Umbilical cord (tissue), 2 donors: Measurements from ENCODE around the gene KIF18A. TPM values are rescaled to one million over a fixed set of nuclear protein-coding genes. Genes with fewer than 3 reads are reported as not detected.

ENCODE experiments used
- DNase-seq: peaks from one replicate; pipeline ENCODE4 v3.0.0-alpha.2; 2015; ENCODE audit warnings: low spot score
- total RNA-seq: library from RNA; depleted of rRNA; stranded (reverse); fragments of >200 nt; gene quantifications from one replicate; pipeline ENCODE4 v1.2.3, GENCODE V29; 2014; ENCODE audit warnings: low replicate concordance; ENCODE audit not compliant: insufficient read depth

KIF18A gene
- total RNA-seq, 1 donor from 2014 or later: 17.6 TPM

- no peak for DNase-seq
These were observed 63.8 kb downstream of the KIF18A start for GRCh38 chr11:28043930-28044709.

GRCh38 chr11:28040384-28040783, 67.6 kb downstream of the KIF18A start:
- DNase-seq: no peak

GRCh38 chr11:28038775-28039174, 69.2 kb downstream of the KIF18A start:
- DNase-seq: no peak

- no peak for DNase-seq
These were observed 81.2 kb downstream of the KIF18A start for GRCh38 chr11:28026634-28027290.

GRCh38 chr11:28017816-28018215, 90.1 kb downstream of the KIF18A start:
- DNase-seq: no peak

GRCh38 chr11:28011813-28012212, 96.1 kb downstream of the KIF18A start:
- no peak for DNase-seq

GRCh38 chr11:28009996-28010395, 98.0 kb downstream of the KIF18A start:
- no peak for DNase-seq

GRCh38 chr11:28009388-28009787, 98.6 kb downstream of the KIF18A start:
- DNase-seq: peak; percentile 0

- DNase-seq: no peak
These were observed 104.3 kb downstream of the KIF18A start for GRCh38 chr11:28003615-28004014.

GRCh38 chr11:27998552-27998951, 109.4 kb downstream of the KIF18A start:
- DNase-seq: no peak

GRCh38 chr11:27997344-27997743, 110.6 kb downstream of the KIF18A start:
- no peak for DNase-seq

- DNase-seq: no peak
These were observed 111.9 kb downstream of the KIF18A start for GRCh38 chr11:27996066-27996465.

GRCh38 chr11:27995083-27995482, 112.9 kb downstream of the KIF18A start:
- DNase-seq: no peak

- no peak for DNase-seq
These were observed 116.2 kb downstream of the KIF18A start for GRCh38 chr11:27991736-27992135.

GRCh38 chr11:27977527-27977926, 130.4 kb downstream of the KIF18A start:
- no peak for DNase-seq

- no peak for DNase-seq
These were observed 130.9 kb downstream of the KIF18A start for GRCh38 chr11:27977031-27977430.

- DNase-seq: no peak
These were observed 131.7 kb downstream of the KIF18A start for GRCh38 chr11:27976262-27976661.

- no peak for DNase-seq
These were observed 134.0 kb downstream of the KIF18A start for GRCh38 chr11:27973851-27974536.

- no peak for DNase-seq
These were observed 135.3 kb downstream of the KIF18A start for GRCh38 chr11:27972522-27973170.

GRCh38 chr11:27971171-27971570, 136.8 kb downstream of the KIF18A start:
- no peak for DNase-seq
